ENCODE results near the gene FAM13A.

GRCh38 chr4:88737307-88737941 is 319.6 kb downstream of the FAM13A start:
- TF ChIP-seq CTCF (IDR thresholded peaks at IDR 0.05; ENCODE audit: insufficient read depth, low read length, poor library complexity, severe bottlenecking): no peak
- TF ChIP-seq EZH2phosphoT487 (conservative IDR thresholded peaks at IDR 0.05; ENCODE audit: low read length): no peak
